HepG2 (cell line): ENCODE measurements around the gene SLCO3A1.

ENCODE experiments used
- ATF7 ChIP-seq, 2 experiments: fragments of 450-650 bp in 1 of 2; sonication (generic) in 1 of 2; formaldehyde crosslinking in 1 of 2; IDR thresholded peaks; 2 replicates each; pipeline versions ENCODE4 v1.4.0 to v1.6.1; 2016 to 2020; ENCODE audit warnings: antibody characterized with exemption in 1 of 2, mild to moderate bottlenecking in 1 of 2, missing genetic modification reagents in 1 of 2
- GATAD2A ChIP-seq: IDR thresholded peaks from 2 replicates; pipeline ENCODE4 v1.6.1; 2016
- NR2F2 ChIP-seq: IDR thresholded peaks from 2 replicates; pipeline ENCODE4 v1.6.1; 2012; ENCODE audit warnings: low read depth, inconsistent platforms, borderline replicate concordance
- TAF1 ChIP-seq: sonication (generic); formaldehyde crosslinking; IDR thresholded peaks from 2 replicates; pipeline ENCODE4 v1.4.0; 2020; ENCODE audit warnings: missing genetic modification reagents
- ZNF713 ChIP-seq: sonication (generic); formaldehyde crosslinking; IDR thresholded peaks from 2 replicates; pipeline ENCODE4 v1.4.0; 2020; ENCODE audit warnings: mild to moderate bottlenecking, missing genetic modification reagents

- TF ChIP-seq TAF1 (CRISPR knock-in tag): no peak
- TF ChIP-seq NR2F2: no peak
- no peak for TF ChIP-seq ZNF713
- TF ChIP-seq GATAD2A (CRISPR knock-in tag): no peak
- no peak for TF ChIP-seq ATF7 (IDR thresholded peaks at IDR 0.05)
- no peak for TF ChIP-seq ATF7 (CRISPR knock-in tag; IDR thresholded peaks at IDR 0.05)
Measured at GRCh38 chr15:91879158-91879557, 25.6 kb downstream of the SLCO3A1 start.
